GM21526 (cell line): Measurements from ENCODE around the gene NRROS.
A peak's percentile ranks its signal among the peaks of the same experiment; 100 is the strongest.
"Not testable (repeated sequence)": the region's sequence is repeated elsewhere in the genome, so short reads cannot be mapped to it uniquely, and the experiment has no call there.

Source experiments
- ATAC-seq: cut with Tn5 transposase; IDR thresholded peaks from one replicate; pipeline ENCODE4 v1.9.1; 2021; ENCODE audit warnings: moderate library complexity; ENCODE audit not compliant: unreplicated experiment, low FRiP score

The NRROS gene

DNA sequence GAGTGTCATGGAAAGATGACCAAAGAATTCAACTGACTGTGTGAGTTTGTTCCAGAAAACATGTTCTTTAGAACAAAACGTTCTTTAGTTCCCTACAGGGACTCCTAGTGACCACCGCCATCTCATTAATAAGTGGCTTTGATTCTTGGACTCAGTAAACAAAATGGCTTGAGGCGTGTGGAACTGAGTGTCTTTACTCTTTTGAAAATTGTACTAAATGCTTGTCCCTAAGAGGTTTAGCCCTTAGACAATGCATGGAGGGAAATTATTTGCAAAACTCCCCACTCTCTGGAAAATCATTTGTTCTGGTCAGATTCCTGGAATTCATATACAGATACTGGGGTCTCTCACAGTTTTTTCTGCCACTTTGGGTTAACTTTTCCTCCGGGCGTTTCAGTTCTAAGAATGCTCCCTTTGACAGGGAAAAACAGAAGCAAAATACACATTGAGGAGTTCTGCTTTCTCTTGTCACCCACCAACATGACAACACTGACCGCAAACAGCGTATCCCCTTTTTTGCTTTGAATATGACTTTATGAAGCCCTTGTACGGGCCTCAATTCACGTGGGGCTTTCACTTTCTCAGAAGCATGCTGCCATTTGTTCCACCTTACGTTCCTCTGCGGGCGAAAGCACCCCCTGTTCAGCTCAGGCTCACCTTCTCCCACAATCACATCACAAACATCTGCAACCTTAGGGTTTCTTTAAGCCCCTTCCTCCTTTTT is 15.3 kb upstream of the NRROS start:
- ATAC-seq, result no peak

GRCh38 chr3:196624907-196625306 is 14.6 kb upstream of the NRROS start:
- ATAC-seq, result no peak

DNA sequence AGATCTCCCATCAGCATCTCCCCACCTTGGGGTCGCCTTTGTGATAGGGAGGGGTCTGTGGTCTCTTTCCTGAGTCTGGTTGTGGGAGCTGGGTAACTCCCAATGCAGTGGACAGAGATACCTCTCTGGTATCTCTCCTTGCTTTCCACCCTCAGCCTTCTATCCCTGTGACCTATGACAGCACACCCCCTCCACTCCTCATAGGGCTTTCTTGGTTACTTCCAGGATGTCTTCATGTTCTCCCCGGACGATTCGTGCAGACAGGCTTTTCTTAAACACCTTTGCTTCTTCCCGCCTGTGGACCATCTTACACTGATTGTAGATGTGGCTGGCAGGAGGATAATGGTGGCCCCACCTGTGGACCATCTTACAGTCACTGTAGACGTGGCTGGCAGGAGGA is 14.2 kb upstream of the NRROS start:
- ATAC-seq, result no peak

DNA sequence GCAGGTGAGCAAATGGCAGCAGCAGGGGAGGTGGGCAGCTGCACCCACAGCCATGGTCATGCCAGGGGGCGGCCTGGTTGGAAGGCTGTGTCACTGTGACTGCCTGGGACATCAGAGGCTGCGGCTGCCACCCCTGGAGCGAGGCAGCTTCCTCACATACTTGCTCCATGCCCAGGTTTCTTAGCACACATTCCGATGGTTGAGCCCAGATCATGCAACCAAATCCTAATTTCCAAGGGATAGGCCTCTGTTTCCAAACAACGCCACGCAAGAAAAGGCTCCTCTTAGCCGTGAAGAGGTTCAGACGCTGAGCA is 11.6 kb upstream of the NRROS start:
- ATAC-seq, result no peak

DNA sequence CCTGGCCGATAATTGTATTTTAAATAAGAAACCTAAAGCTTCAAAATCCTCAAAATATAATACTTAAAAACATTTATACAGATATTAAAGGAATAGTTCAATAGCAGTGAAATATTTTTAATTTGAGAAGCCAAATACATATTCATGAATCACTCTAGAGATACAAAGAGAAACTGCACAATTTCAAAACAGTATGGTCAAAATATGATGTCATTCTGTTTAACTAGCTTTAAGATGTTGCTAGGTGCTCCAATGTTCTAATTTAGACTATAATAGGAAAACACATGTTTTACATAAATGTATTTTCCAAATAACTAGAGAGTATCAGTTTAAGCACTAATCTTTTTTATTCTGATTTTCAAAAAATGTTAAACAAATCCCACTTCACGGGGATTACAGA is 10.3 kb upstream of the NRROS start:
- no peak for ATAC-seq

GRCh38 chr3:196631682-196632045 is 7.8 kb upstream of the NRROS start:
- no peak for ATAC-seq

- peak; percentile 73 for ATAC-seq
Observed at GRCh38 chr3:196632046-196632751, 7.3 kb upstream of the NRROS start.

DNA sequence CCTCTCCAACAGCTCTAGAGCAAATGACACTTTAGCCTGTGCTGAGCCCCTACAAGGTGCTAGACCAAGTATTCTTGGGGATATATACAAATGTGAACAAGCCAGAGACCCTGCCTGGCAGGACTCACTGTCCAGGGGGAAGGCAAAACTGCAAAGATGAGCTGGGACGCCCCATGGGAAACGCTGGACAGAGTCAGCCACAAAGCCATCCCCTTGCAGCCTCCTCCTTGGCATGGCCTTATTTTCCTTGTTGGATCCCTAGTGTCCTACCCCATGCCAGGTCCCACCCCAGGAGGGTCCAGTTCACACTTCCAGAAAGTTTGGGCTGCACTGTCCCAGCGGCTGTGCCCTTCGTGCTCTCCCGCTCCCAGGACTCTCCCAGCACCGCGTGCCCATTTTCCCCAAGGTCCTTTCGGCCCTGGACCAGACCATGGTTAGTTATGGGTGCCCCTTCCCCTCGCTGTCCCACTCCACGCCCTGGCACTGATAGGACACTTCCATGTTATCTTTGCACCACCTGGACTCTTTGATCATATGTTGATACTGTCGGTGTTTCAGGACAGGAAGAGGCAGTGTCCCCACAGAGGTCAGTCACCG is 5.8 kb upstream of the NRROS start:
- ATAC-seq, result no peak

- no peak for ATAC-seq
Observed at GRCh38 chr3:196634224-196634623, 5.3 kb upstream of the NRROS start.

- no peak for ATAC-seq
Observed at GRCh38 chr3:196634829-196635228, 4.7 kb upstream of the NRROS start.

DNA sequence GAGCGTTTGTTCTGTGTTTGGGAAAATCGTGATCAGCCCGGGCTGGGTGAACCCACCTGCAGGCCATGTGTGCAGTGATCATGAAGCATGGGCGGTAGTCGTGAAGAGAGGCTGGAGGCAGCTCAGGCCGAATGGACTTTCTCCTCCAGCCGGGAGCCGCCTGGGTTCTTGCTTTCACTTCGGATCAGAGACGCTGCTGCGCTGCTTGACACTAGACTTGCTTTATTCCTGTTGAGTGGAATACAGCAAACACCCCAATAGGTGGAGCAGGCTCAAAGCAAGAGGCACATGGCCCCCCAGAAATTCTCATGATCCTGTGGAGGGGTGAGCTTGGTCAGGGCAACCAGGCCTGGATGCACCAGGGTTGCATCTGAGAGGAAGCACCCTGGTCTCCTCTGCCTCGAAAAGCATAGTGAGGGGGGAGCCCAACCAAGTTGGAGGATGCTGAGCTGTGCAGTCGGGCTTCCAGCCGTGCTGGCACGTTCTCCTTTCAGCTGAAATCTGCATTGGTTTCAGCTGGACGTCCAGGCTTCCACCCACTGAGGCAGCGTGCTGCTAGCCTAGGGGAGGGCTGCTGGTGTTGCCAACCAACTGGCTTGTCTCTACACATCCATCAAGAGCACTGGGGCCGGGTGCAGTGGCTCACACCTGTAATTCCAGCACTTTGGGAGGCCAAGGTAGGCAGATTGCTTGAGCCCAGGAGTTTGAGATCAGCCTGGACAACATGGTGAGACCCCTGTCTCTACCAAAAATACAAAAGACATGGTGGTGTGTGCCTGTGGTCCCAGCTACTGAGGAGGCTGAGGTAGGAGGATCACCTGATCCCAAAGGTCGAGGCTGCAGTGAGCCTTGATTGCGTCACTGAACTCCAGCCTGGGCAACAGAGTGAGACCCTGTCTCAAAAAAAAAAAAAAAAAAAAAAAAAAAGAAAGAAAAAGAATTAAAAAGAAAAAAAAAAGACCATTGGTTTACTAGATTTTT is 2.8 kb upstream of the NRROS start:
- ATAC-seq, result no peak

- not testable (repeated sequence) for ATAC-seq
Observed at GRCh38 chr3:196637941-196638340, 1.6 kb upstream of the NRROS start.

GRCh38 chr3:196638861-196639482 is 522 bp upstream of the NRROS start:
- no peak for ATAC-seq

- ATAC-seq, result no peak
Observed at GRCh38 chr3:196640297-196641018, 964 bp downstream of the NRROS start.

GRCh38 chr3:196641333-196642054 is 2.0 kb downstream of the NRROS start:
- ATAC-seq, result no peak

- ATAC-seq, result no peak
Observed at GRCh38 chr3:196642434-196642833, 2.9 kb downstream of the NRROS start.

DNA sequence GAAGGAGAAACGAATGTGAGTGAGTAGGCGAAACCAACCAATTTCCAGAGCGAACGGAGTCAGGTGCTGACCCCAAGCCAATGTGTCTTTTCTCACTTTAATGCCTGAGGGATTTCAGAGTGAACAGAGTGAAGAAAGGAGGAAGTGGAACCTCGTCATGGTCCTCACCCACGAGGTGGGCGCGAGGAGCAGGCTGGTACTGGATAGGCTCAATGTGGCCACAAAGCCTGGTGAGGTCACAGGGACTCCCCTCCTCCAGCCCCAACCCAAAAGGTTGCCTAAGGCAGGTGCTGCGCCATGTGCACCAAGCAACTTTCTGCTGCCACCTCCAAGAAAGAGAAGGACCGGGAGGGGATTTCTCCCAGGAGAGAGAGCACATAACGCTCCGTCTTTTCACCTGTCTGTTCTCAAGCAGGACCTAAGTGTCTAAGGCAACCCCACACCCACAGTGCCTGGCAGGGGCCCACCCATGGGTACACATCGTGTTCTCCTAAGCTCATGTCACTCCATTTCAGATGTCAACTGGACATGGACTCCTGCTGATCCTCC is 3.8 kb downstream of the NRROS start:
- ATAC-seq, result peak; percentile 60

DNA sequence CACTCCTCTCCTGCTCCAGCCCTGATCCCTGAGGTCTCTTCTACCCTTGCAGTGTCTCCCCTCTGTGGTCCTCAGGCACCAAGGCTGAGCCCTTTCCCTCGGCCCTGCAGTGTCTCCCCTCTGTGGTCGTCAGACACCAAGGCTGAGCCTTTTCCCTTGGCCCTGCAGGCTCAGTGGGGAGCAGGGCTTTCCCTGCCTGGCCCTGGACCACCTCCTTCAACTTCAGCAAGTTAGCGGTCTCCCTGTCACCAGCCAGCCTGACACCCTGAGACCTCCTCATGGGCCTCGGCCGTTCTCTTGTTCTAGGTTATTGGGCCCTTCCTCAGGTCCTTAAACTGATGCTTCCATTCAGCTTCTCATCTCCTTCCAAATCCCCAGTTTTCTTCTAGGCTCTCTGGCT is 4.3 kb downstream of the NRROS start:
- ATAC-seq, result no peak

DNA sequence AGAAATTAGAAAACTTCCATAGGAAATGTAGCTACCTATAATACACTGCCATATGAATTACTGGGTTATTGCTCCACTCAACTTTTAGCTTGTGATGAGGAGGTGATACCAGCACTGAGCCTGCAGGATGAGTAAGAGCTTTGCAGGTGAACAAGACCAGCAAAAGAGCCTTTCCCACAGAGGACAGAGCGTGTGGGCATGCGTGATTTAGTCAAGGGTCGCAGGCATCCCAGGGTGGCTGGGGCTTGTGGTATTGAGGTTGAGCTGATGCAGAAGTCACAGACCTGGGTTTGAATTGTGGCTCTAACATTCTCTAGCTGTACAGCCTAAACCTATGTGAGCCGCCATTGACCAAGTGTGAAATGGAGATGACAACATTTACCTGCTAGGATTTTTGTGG is 5.6 kb downstream of the NRROS start:
- ATAC-seq, result no peak
